OCI-LY3 (cell line): ENCODE data around the gene C9orf43.

Source experiments
- H2AFZ ChIP-seq: fragments of 200-600, 300-600 bp; shearing (Covaris generic); 2 replicates; pipeline ENCODE4 v1.6.0; 2014; ENCODE audit warnings: antibody characterized with exemption, low read depth, low read length
- H3K27ac ChIP-seq: fragments of 200-600, 300-600 bp; sonication (generic); 2 replicates; pipeline ENCODE4 v1.5.1; 2014; ENCODE audit warnings: mild to moderate bottlenecking, low read length, moderate library complexity, mixed read lengths
- H3K27me3 ChIP-seq: fragments of 200-600, 300-600 bp; sonication (generic); 2 replicates; pipeline ENCODE4 v1.6.1; 2014; ENCODE audit warnings: low read depth, low read length, mixed read lengths
- H3K36me3 ChIP-seq: fragments of 200-600, 300-600 bp; sonication (generic); replicated peaks from 2 replicates; pipeline ENCODE3; 2014; ENCODE audit warnings: low read depth, low read length, mixed read lengths
- H3K4me1 ChIP-seq: fragments of 300-600, 200-600 bp; sonication (generic); 2 replicates; pipeline ENCODE4 v1.6.1; 2014; ENCODE audit warnings: low read length, mixed read lengths
- H3K4me2 ChIP-seq: fragments of 200-600, 300-600 bp; sonication (generic); 2 replicates; pipeline ENCODE4 v1.6.1; 2014; ENCODE audit warnings: low read length, mixed read lengths
- H3K4me3 ChIP-seq: fragments of 300-600, 200-600 bp; sonication (generic); 2 replicates; pipeline ENCODE4 v1.5.1; 2014; ENCODE audit warnings: antibody characterized with exemption, mild to moderate bottlenecking, low read length, moderate library complexity
- H3K79me2 ChIP-seq: fragments of 300-600, 200-600 bp; shearing (Covaris generic); 2 replicates; pipeline ENCODE4 v1.6.1; 2014; ENCODE audit warnings: mild to moderate bottlenecking, low read length, mixed read lengths
- H3K9ac ChIP-seq: fragments of 300-600, 200-600 bp; shearing (Covaris generic); 2 replicates; pipeline ENCODE4 v1.6.0; 2014; ENCODE audit warnings: mild to moderate bottlenecking, low read length, moderate library complexity
- H3K9me3 ChIP-seq: fragments of 200-600, 300-600 bp; shearing (Covaris generic); 2 replicates; pipeline ENCODE4 v1.6.1; 2014; ENCODE audit warnings: low read length, mixed read lengths; ENCODE audit not compliant: insufficient read depth
- H4K20me1 ChIP-seq: fragments of 200-600, 300-600 bp; sonication (generic); 2 replicates; pipeline ENCODE4 v1.6.1; 2016; ENCODE audit warnings: low read length, mixed read lengths; ENCODE audit not compliant: insufficient read depth
- CTCF ChIP-seq: fragments of 200-600, 300-600 bp; sonication (generic); IDR thresholded peaks from 2 replicates; pipeline ENCODE4 v1.5.1; 2014; ENCODE audit warnings: antibody characterized with exemption, low read length, low read depth
- EZH2phosphoT487 ChIP-seq: fragments of 200-600 bp; shearing (Covaris generic); IDR thresholded peaks from 2 replicates; pipeline ENCODE4 v1.6.1; 2018; ENCODE audit warnings: antibody characterized with exemption, mixed run types, low read depth

C9orf43 gene

GRCh38 chr9:113464286-113464660 is 53.7 kb downstream of the C9orf43 start:
- no peak overlapping the region for H3K27ac ChIP-seq
- H3K4me3 ChIP-seq: no peak overlapping the region
- H3K4me2 ChIP-seq: no peak overlapping the region

GRCh38 chr9:113465599-113466140 is 55.1 kb downstream of the C9orf43 start:
- no peaks in the 10 kb centered on the region for H3K4me1 ChIP-seq
- no peaks in the 10 kb centered on the region for H3K79me2 ChIP-seq
- no peak overlapping the region for H3K4me2 ChIP-seq
- H3K27me3 ChIP-seq: no peaks in the 10 kb centered on the region
- H3K27ac ChIP-seq: no peak overlapping the region
- H3K36me3 ChIP-seq: no peaks in the 10 kb centered on the region
- H3K9me3 ChIP-seq: no peaks in the 10 kb centered on the region
- no peaks in the 10 kb centered on the region for H4K20me1 ChIP-seq
- H3K4me3 ChIP-seq: no peak overlapping the region
- no peak overlapping the region for H3K9ac ChIP-seq
- H2AFZ ChIP-seq: no peak overlapping the region
- TF ChIP-seq EZH2phosphoT487 (no peak), CTCF (no peak)

More at GRCh38 chr9:113464286-113464660, 53.7 kb downstream of the C9orf43 start:
- TF ChIP-seq CTCF (no peak), EZH2phosphoT487 (no peak)
- no peak overlapping the region for H2AFZ ChIP-seq
- H3K4me1 ChIP-seq: no peaks in the 10 kb centered on the region
- H3K9me3 ChIP-seq: no peaks in the 10 kb centered on the region
- H4K20me1 ChIP-seq: no peaks in the 10 kb centered on the region
- no peak overlapping the region for H3K9ac ChIP-seq
- H3K36me3 ChIP-seq: no peaks in the 10 kb centered on the region
- H3K79me2 ChIP-seq: no peaks in the 10 kb centered on the region
- no peaks in the 10 kb centered on the region for H3K27me3 ChIP-seq

- H2AFZ ChIP-seq: no peak overlapping the region
- no peak overlapping the region for H3K4me3 ChIP-seq
- H3K79me2 ChIP-seq: no peaks in the 10 kb centered on the region
- H3K36me3 ChIP-seq: no peaks in the 10 kb centered on the region
- no peak overlapping the region for H3K9ac ChIP-seq
- H3K4me2 ChIP-seq: no peak overlapping the region
- no peaks in the 10 kb centered on the region for H4K20me1 ChIP-seq
- H3K9me3 ChIP-seq: no peaks in the 10 kb centered on the region
- no peak overlapping the region for H3K27ac ChIP-seq
- no peaks in the 10 kb centered on the region for H3K4me1 ChIP-seq
- peaks cover 3% of the 10 kb centered on the region for H3K27me3 ChIP-seq
- TF ChIP-seq CTCF (no peak), EZH2phosphoT487 (no peak)
Observed at GRCh38 chr9:113467183-113467582, 56.6 kb downstream of the C9orf43 start.

GRCh38 chr9:113468716-113469448 is 58.3 kb downstream of the C9orf43 start:
- H3K79me2 ChIP-seq: no peaks in the 10 kb centered on the region
- peaks cover 3% of the 10 kb centered on the region for H3K27me3 ChIP-seq

More at GRCh38 chr9:113468716-113469448, 58.3 kb downstream of the C9orf43 start:
- H3K36me3 ChIP-seq: no peaks in the 10 kb centered on the region
- H3K9ac ChIP-seq: no peak overlapping the region
- H3K27ac ChIP-seq: no peak overlapping the region
- no peaks in the 10 kb centered on the region for H3K9me3 ChIP-seq
- H3K4me3 ChIP-seq: no peak overlapping the region
- H2AFZ ChIP-seq: no peak overlapping the region
- H4K20me1 ChIP-seq: no peaks in the 10 kb centered on the region
- no peak overlapping the region for H3K4me2 ChIP-seq
- TF ChIP-seq CTCF: no peak
- TF ChIP-seq EZH2phosphoT487: no peak
- H3K4me1 ChIP-seq: no peaks in the 10 kb centered on the region
